ENCODE data around the gene DMD. TPM values are rescaled to one million over a fixed set of nuclear protein-coding genes. Genes with fewer than 3 reads are reported as not detected.

Gene DMD
- total RNA-seq, 1 experiment from 2014 or later, result 19.3 TPM

DNA sequence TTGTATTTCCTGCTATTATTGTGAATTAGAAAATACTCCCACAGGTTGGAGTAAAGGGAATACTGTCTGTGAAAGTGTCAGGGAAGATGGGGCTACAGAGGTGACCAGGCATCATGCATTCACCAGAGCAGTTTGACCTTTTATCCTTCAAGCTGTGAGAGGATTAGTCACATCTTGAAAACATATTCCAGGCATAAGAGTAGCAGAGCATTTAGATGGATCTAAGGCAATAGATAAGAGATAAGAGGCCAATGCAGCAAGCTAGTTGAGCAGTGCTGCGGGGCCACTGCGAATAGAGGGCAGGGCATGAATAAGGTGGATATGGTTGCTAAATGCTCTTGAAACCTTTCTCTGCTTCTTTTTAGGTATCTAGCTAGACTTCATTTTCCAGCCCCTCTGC is 1668.8 kb downstream of the DMD start:
- Mint-ChIP-seq H3K36me3 (ENCODE audit: insufficient read depth, unreplicated experiment) (no peaks in the 10 kb centered on the region), H3K4me3 (ENCODE audit: unreplicated experiment) (no peak overlapping the region), H3K9me3 (ENCODE audit: unreplicated experiment) (no peaks in the 10 kb centered on the region), H3K4me1 (ENCODE audit: insufficient read depth, unreplicated experiment) (no peaks in the 10 kb centered on the region), H3K27me3 (ENCODE audit: insufficient read depth, unreplicated experiment) (no peaks in the 10 kb centered on the region), H3K27ac (ENCODE audit: low read depth, unreplicated experiment) (no peak overlapping the region)
- CTCF ChIA-PET, result interaction anchor here (0.6 to 1.0 kb wide), 3 partner anchors 18 to 717 kb away, joined by 3 read pairs; no protein-coding TSS in a partner anchor
- BruUV-seq (replicated peaks), result no TSS peak
- no peak for DNase-seq (ENCODE audit: unreplicated experiment)
- POLR2A ChIA-PET, result no interaction called here
- intact Hi-C loops (cut with micrococcal nuclease), result no loop called here
- TF ChIP-seq, protein P1, sequence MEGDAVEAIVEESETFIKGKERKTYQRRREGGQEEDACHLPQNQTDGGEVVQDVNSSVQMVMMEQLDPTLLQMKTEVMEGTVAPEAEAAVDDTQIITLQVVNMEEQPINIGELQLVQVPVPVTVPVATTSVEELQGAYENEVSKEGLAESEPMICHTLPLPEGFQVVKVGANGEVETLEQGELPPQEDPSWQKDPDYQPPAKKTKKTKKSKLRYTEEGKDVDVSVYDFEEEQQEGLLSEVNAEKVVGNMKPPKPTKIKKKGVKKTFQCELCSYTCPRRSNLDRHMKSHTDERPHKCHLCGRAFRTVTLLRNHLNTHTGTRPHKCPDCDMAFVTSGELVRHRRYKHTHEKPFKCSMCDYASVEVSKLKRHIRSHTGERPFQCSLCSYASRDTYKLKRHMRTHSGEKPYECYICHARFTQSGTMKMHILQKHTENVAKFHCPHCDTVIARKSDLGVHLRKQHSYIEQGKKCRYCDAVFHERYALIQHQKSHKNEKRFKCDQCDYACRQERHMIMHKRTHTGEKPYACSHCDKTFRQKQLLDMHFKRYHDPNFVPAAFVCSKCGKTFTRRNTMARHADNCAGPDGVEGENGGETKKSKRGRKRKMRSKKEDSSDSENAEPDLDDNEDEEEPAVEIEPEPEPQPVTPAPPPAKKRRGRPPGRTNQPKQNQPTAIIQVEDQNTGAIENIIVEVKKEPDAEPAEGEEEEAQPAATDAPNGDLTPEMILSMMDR (IDR thresholded peaks at IDR 0.05; ENCODE audit: unreplicated experiment), result no peak

DNA sequence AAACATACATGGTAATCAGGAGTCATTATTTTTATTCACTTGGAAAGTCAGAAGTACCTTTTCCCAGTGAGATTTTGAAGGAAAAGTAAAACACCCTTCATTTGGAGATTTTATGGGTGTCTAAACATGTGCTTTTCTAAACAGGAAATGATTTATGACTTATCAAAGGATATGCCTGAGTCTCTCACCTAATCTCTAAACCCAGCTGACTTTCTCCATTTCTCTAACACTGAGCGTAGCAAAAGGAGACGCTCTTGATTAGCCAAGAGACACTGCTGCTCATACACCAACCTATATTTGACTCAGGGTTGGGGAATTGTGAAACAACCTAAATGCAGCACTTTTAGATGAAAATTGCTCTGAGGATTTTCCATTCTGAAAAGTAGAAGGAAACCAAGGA is 1671.0 kb downstream of the DMD start:
- H3K4me1 Mint-ChIP-seq (ENCODE audit: insufficient read depth, unreplicated experiment), result no peaks in the 10 kb centered on the region
- no peak overlapping the region for H3K4me3 Mint-ChIP-seq (ENCODE audit: unreplicated experiment)
- H3K36me3 Mint-ChIP-seq (ENCODE audit: insufficient read depth, unreplicated experiment), result no peaks in the 10 kb centered on the region
- no peaks in the 10 kb centered on the region for H3K9me3 Mint-ChIP-seq (ENCODE audit: unreplicated experiment)
- no TSS peak for BruUV-seq (replicated peaks)
- no peak overlapping the region for H3K27ac Mint-ChIP-seq (ENCODE audit: low read depth, unreplicated experiment)
- intact Hi-C loops (cut with micrococcal nuclease), result no loop called here
- no peaks in the 10 kb centered on the region for H3K27me3 Mint-ChIP-seq (ENCODE audit: insufficient read depth, unreplicated experiment)
- TF ChIP-seq, protein P1 (IDR thresholded peaks at IDR 0.05; ENCODE audit: unreplicated experiment), result no peak
- no peak for DNase-seq (ENCODE audit: unreplicated experiment)
- CTCF ChIA-PET, result no interaction called here
- POLR2A ChIA-PET, result no interaction called here

DNA sequence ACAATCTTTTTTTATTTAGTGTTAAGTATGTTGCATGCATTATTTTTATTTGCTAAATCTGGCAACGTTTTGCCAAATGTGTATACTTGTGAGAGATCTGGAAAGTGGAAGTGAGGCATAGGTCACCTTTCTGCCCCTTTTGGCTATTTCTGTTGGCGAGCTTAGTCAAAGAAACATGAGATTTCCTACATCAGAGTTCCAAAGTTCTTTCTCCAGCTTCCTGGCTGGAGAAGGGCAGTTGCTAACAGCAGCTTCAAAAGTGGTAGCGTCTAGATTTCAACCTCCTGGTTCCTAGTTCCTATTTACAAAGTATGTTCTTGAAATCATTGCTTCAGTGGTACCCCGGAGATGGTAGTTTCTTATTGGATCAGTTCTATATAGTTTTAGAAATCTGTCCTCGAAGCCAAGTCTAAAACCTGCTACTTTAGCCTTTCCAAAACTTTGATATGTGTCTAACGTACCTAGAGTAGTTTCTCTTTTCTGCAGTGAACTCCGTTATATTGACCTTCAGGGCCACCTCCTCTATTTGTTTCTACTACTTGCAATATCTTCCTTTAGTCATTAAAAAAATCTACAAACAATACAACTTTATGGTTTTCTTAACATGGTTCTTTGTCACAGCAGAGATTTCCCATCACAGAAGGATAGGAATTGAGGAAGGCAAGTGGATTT is 1683.8 kb downstream of the DMD start:
- TF ChIP-seq, protein P1 (IDR thresholded peaks at IDR 0.05; ENCODE audit: unreplicated experiment), result no peak
- DNase-seq (ENCODE audit: unreplicated experiment), result no peak
- CTCF ChIA-PET, result interaction anchor here (0.7 kb wide), 1 partner anchor 138 kb away, joined by 4 read pairs; no protein-coding TSS in a partner anchor
- BruUV-seq (replicated peaks), result no TSS peak
- H3K4me1 Mint-ChIP-seq (ENCODE audit: insufficient read depth, unreplicated experiment), result no peaks in the 10 kb centered on the region
- intact Hi-C loops (cut with micrococcal nuclease), result no loop called here
- no peaks in the 10 kb centered on the region for H3K9me3 Mint-ChIP-seq (ENCODE audit: unreplicated experiment)
- no peak overlapping the region for H3K27ac Mint-ChIP-seq (ENCODE audit: low read depth, unreplicated experiment)
- peaks cover 14% of the 10 kb centered on the region for H3K27me3 Mint-ChIP-seq (ENCODE audit: insufficient read depth, unreplicated experiment)
- POLR2A ChIA-PET, result no interaction called here
- H3K4me3 Mint-ChIP-seq (ENCODE audit: unreplicated experiment), result no peak overlapping the region
- no peaks in the 10 kb centered on the region for H3K36me3 Mint-ChIP-seq (ENCODE audit: insufficient read depth, unreplicated experiment)

DNA sequence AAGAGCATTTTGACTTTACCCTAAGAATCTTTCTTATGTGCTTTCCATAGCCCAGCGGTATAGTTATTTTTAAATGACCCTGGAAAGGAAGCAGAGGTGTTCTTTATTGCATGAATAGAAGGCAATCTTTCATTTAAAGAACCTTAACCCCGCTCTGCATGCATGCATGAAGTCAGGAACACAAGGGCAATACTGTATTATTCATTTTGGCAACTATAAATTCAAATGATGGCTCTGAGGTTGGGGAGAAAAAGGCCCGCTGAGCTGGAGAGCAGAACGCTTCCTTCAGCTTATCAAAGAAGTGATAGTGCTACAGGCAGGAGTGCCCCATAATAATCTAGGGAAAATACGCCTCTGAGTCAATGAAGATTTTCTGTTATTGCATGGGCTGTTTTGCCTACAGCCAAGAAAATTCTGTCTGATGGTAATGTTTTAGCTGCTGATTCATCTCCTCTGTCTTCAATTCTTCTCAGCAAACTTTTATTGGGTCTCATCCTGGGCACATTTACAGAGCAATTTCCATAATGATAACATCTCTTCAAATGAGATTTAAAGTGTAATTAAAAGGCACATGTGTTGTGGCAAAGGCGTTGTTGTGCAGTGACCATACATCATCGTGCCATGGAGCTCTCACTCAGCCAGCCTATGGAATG is 1687.3 kb downstream of the DMD start:
- DNase-seq (ENCODE audit: unreplicated experiment), result no peak
- Mint-ChIP-seq H3K36me3 (ENCODE audit: insufficient read depth, unreplicated experiment) (no peaks in the 10 kb centered on the region), H3K27ac (ENCODE audit: low read depth, unreplicated experiment) (no peak overlapping the region), H3K27me3 (ENCODE audit: insufficient read depth, unreplicated experiment) (peaks cover 39% of the 10 kb centered on the region), H3K9me3 (ENCODE audit: unreplicated experiment) (no peaks in the 10 kb centered on the region), H3K4me3 (ENCODE audit: unreplicated experiment) (no peak overlapping the region), H3K4me1 (ENCODE audit: insufficient read depth, unreplicated experiment) (no peaks in the 10 kb centered on the region)
- ChIA-PET CTCF (interaction anchor here (0.7 to 0.8 kb wide), 2 partner anchors 14 to 19 kb away, joined by 3 to 4 read pairs; no protein-coding TSS in a partner anchor), POLR2A (no interaction called here)
- intact Hi-C loops (cut with micrococcal nuclease), result no loop called here
- TF ChIP-seq, protein P1 (IDR thresholded peaks at IDR 0.05; ENCODE audit: unreplicated experiment), result no peak
- no TSS peak for BruUV-seq (replicated peaks)

Measured in MCF 10A (cell line).